Parathyroid adenoma (tissue), 2 donors: ENCODE results near the gene GPX5.

ENCODE experiments used
- H2AFZ ChIP-seq: fragments of 300-600 bp; sonication (generic); one replicate; pipeline ENCODE4 v1.7.0; 2017; ENCODE audit warnings: antibody characterized with exemption, mild to moderate bottlenecking
- H3K27ac ChIP-seq: fragments of 300-600 bp; sonication (generic); one replicate; pipeline ENCODE4 v1.7.0; 2017
- H3K27me3 ChIP-seq: fragments of 300-600 bp; sonication (generic); one replicate; pipeline ENCODE4 v1.7.0; 2017; ENCODE audit warnings: low read length; ENCODE audit not compliant: control insufficient read depth, insufficient read depth
- H3K36me3 ChIP-seq: fragments of 300-600 bp; sonication (generic); one replicate; pipeline ENCODE4 v1.7.0; 2017; ENCODE audit warnings: low read length; ENCODE audit not compliant: control insufficient read depth, insufficient read depth
- H3K4me1 ChIP-seq: fragments of 300-600 bp; sonication (generic); one replicate; pipeline ENCODE4 v1.7.0; 2017; ENCODE audit warnings: control low read depth
- H3K4me2 ChIP-seq: fragments of 300-600 bp; sonication (generic); one replicate; pipeline ENCODE4 v1.7.0; 2017; ENCODE audit warnings: low read length
- H3K4me3 ChIP-seq: fragments of 300-600 bp; sonication (generic); one replicate; pipeline ENCODE4 v1.7.0; 2017; ENCODE audit warnings: low read depth, low read length
- H3K79me2 ChIP-seq: fragments of 300-600 bp; sonication (generic); one replicate; pipeline ENCODE4 v1.7.0; 2017; ENCODE audit warnings: control low read depth
- H3K9ac ChIP-seq: fragments of 300-600 bp; sonication (generic); one replicate; pipeline ENCODE4 v1.7.0; 2017; ENCODE audit warnings: mild to moderate bottlenecking
- H3K9me3 ChIP-seq: fragments of 300-600 bp; sonication (generic); one replicate; pipeline ENCODE4 v1.7.0; 2017; ENCODE audit warnings: low read length; ENCODE audit not compliant: control insufficient read depth
- CTCF ChIP-seq: fragments of 300-600 bp; sonication (generic); IDR thresholded peaks from one replicate; pipeline ENCODE4 v1.7.0; 2017; ENCODE audit warnings: antibody characterized with exemption, mild to moderate bottlenecking
- donor health status: primary hyperparathyroidism.

Gene GPX5

GRCh38 chr6:28567506-28567905 is 41.8 kb downstream of the GPX5 start:
- H3K4me3 ChIP-seq: no peak overlapping the region
- H2AFZ ChIP-seq: no peak overlapping the region
- no peaks in the 10 kb centered on the region for H3K9me3 ChIP-seq
- H3K27ac ChIP-seq: no peak overlapping the region
- no peaks in the 10 kb centered on the region for H3K79me2 ChIP-seq
- H3K27me3 ChIP-seq: no peaks in the 10 kb centered on the region
- H3K4me1 ChIP-seq: no peaks in the 10 kb centered on the region
- TF ChIP-seq CTCF: no peak
- no peak overlapping the region for H3K9ac ChIP-seq
- H3K4me2 ChIP-seq: no peak overlapping the region
- no peaks in the 10 kb centered on the region for H3K36me3 ChIP-seq

- no peaks in the 10 kb centered on the region for H3K27me3 ChIP-seq
- no peak overlapping the region for H2AFZ ChIP-seq
- H3K4me3 ChIP-seq: no peak overlapping the region
- H3K79me2 ChIP-seq: no peaks in the 10 kb centered on the region
- H3K27ac ChIP-seq: no peak overlapping the region
- H3K36me3 ChIP-seq: no peaks in the 10 kb centered on the region
- H3K9ac ChIP-seq: no peak overlapping the region
- H3K4me1 ChIP-seq: no peaks in the 10 kb centered on the region
- no peak for TF ChIP-seq CTCF
- H3K4me2 ChIP-seq: no peak overlapping the region
- H3K9me3 ChIP-seq: no peaks in the 10 kb centered on the region
Observed at GRCh38 chr6:28568515-28569108, 42.9 kb downstream of the GPX5 start.

- Histone ChIP-seq H3K4me1 (no peaks in the 10 kb centered on the region), H3K9ac (no peak overlapping the region), H3K27ac (no peak overlapping the region), H3K4me3 (no peak overlapping the region), H3K79me2 (no peaks in the 10 kb centered on the region), H2AFZ (no peak overlapping the region), H3K9me3 (no peaks in the 10 kb centered on the region), H3K27me3 (no peaks in the 10 kb centered on the region), H3K36me3 (no peaks in the 10 kb centered on the region), H3K4me2 (no peak overlapping the region)
- no peak for TF ChIP-seq CTCF
Observed at GRCh38 chr6:28569748-28570147, 44.1 kb downstream of the GPX5 start.

GRCh38 chr6:28580475-28580874 is 54.8 kb downstream of the GPX5 start:
- no peaks in the 10 kb centered on the region for H3K27me3 ChIP-seq
- H2AFZ ChIP-seq: no peak overlapping the region
- H3K27ac ChIP-seq: no peak overlapping the region

More at GRCh38 chr6:28580475-28580874, 54.8 kb downstream of the GPX5 start:
- H3K4me1 ChIP-seq: peaks cover 4% of the 10 kb centered on the region
- H3K4me2 ChIP-seq: no peak overlapping the region
- no peaks in the 10 kb centered on the region for H3K36me3 ChIP-seq
- no peak overlapping the region for H3K4me3 ChIP-seq
- H3K9me3 ChIP-seq: no peaks in the 10 kb centered on the region
- H3K9ac ChIP-seq: no peak overlapping the region
- H3K79me2 ChIP-seq: no peaks in the 10 kb centered on the region
- no peak for TF ChIP-seq CTCF
